Measurements from ENCODE around the gene CHST14.

Gene CHST14

GRCh38 chr15:40435023-40435709 lies 35.6 kb upstream of the CHST14 start:
- TF ChIP-seq POLR2AphosphoS5 (IDR thresholded peaks at IDR 0.05; ENCODE audit: low read depth, low read length) (no peak), SIN3A (IDR thresholded peaks at IDR 0.05; ENCODE audit: borderline replicate concordance, insufficient read depth, low read length) (no peak), TAF1 (IDR thresholded peaks at IDR 0.05; ENCODE audit: borderline replicate concordance, insufficient read depth, low read length) (no peak)

- TF ChIP-seq REST (IDR thresholded peaks at IDR 0.05; ENCODE audit: insufficient read depth in 1 of 2, low read depth in 2 of 2, low read length in 2 of 2) = no peak
- TF ChIP-seq TAF1 (IDR thresholded peaks at IDR 0.05; ENCODE audit: borderline replicate concordance, insufficient read depth, low read length) = no peak
- TF ChIP-seq POLR2AphosphoS5 (IDR thresholded peaks at IDR 0.05; ENCODE audit: low read depth, low read length) = no peak
- no peak for TF ChIP-seq SIN3A (IDR thresholded peaks at IDR 0.05; ENCODE audit: borderline replicate concordance, insufficient read depth, low read length)
- no peak for TF ChIP-seq FOXP2 (optimal IDR thresholded peaks at IDR 0.05; ENCODE audit: borderline replicate concordance, extremely low read depth, extremely low read length, insufficient read depth)
Measured at GRCh38 chr15:40435710-40436089, 35.1 kb upstream of the CHST14 start.

DNA sequence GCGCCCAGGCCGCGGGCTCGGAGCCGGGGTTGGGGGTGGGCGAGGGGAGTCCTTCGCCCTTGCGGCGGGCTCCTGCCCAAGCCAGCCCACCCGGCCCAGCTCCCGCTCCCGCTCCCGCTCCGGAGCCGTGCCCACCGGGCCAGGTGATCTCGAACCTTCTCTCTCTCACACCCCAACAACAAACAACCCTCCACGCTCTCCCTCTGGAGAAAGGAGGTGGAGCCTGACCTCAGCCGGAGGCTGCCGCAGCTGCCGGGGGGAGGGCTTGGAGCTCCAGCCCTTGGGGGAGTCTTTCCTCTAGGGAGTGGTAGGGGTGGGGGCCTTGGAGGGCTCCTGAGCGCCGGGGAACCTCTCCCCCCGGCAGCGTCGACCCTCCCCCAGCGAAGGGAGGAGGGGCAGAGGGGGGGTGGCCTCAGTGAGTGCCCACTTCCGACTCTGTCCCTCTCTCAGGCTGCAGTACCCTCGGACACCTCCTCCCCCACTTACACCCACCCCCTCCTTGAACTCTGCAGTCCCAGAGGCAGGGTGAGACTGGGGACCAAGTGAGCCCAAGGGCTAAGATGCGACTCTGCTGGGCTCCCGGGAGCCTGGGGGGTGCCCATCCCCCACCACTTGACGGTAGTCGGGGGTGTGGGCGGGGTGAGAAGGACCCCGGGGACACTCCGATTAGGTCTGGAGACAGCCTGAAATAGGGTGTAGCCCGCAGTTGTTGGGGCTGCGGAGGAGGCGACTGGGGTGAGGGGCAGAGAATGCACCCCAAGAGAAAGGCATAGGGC lies 34.5 kb upstream of the CHST14 start:
- TF ChIP-seq FOXP2 (optimal IDR thresholded peaks at IDR 0.05; ENCODE audit: borderline replicate concordance, extremely low read depth, extremely low read length, insufficient read depth) = no peak
- TF ChIP-seq TAF1 (IDR thresholded peaks at IDR 0.05; ENCODE audit: borderline replicate concordance, insufficient read depth, low read length) = no peak
- TF ChIP-seq REST (IDR thresholded peaks at IDR 0.05; ENCODE audit: insufficient read depth in 1 of 2, low read depth in 2 of 2, low read length in 2 of 2) = no peak
- no peak for TF ChIP-seq SIN3A (IDR thresholded peaks at IDR 0.05; ENCODE audit: borderline replicate concordance, insufficient read depth, low read length)
- no peak for TF ChIP-seq POLR2AphosphoS5 (IDR thresholded peaks at IDR 0.05; ENCODE audit: low read depth, low read length)

DNA sequence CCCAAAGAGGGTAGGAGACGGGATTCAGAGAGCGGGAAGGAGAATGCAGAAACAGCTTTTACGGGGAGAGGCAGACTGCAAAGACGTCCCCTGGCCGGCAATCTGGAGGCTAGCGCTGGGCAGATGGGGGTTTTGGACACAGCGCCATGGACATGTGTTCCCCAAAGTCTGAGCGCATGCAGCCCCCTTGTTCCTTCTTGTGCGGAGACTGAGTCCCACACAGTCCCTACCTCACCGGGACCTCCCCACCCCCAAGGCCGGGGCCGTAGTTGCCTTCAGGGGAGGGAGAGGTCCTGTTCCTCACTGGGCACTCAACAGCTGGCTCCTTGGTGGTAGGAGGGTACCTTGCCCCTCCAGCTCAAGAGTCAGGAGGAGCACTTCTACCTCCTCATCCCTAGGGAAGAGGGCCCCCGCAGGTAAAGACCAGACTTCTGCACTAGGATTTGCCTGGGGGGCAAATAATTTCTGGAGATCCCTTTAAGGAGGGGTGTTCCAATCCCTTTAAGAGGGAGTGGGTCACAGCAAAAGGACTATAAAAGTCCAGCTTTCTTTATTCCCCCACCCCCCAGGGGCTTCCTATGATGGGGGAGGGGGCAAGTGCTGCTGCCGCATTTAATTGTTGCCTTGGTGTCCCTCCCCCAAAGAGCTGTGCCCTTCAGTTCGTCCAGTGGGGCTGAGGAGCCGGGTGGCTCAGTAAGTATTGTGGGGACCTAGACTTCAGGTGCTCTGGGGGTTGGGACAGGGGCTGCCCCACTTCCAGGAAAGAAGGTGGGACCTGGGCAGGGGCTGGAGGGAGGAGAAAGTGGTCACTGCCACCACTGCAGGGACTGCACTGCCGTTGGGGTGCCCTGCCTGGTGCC lies 33.7 kb upstream of the CHST14 start:
- TF ChIP-seq FOXP2 (optimal IDR thresholded peaks at IDR 0.05; ENCODE audit: borderline replicate concordance, extremely low read depth, extremely low read length, insufficient read depth) = peak; percentile 8
- TF ChIP-seq REST (IDR thresholded peaks at IDR 0.05; ENCODE audit: insufficient read depth in 1 of 2, low read depth in 2 of 2, low read length in 2 of 2) = no peak

DNA sequence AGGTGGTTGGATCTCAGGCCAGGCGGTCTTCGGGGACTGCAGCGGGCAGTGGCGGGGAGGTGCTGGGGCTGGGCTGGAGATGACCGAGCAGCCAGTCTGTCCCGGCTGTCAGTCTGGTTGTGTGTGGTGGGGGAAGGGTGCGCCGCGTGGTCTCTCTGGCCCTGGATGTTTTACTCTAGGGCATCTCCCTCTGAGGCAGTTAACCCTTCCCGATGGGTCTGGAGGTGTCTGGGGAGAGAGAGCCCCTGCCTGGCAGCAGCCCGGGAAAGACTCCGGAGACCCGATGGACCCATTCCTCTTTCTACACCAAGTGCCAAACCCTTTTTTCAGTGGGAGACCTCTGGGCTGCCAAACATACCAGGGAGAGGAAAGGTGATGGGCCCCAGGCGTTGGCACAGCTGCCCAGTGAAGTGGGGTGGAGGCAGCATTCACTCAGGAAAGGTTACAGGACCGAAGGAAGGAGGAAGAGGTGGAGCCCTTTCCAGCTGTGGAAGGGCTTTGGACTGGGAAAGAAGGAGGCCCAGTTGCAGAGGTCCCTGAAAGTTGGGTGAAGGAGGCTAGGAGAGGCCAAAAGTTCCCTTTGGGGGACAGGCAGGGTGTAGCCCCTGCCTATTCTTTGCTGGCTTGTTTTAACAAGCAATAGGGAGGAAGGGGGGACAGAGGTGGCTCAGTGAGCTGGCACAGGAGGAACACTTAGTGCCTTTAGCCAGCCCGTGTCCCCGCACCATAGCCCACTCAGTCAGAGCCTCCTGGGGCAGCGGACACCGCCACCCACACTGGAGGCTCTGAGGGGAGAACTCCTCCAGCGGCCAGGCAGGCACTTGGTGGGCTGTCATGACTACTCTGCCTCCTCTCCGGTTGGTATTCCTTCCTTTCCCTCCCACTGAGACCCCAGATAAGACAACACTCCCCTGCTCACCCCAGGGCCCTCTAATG lies 32.8 kb upstream of the CHST14 start:
- TF ChIP-seq FOXP2 (optimal IDR thresholded peaks at IDR 0.05; ENCODE audit: borderline replicate concordance, extremely low read depth, extremely low read length, insufficient read depth) (no peak), SIN3A (IDR thresholded peaks at IDR 0.05; ENCODE audit: borderline replicate concordance, insufficient read depth, low read length) (no peak), REST (IDR thresholded peaks at IDR 0.05; ENCODE audit: insufficient read depth in 1 of 2, low read depth in 2 of 2, low read length in 2 of 2) (no peak), TAF1 (IDR thresholded peaks at IDR 0.05; ENCODE audit: borderline replicate concordance, insufficient read depth, low read length) (no peak), POLR2AphosphoS5 (IDR thresholded peaks at IDR 0.05; ENCODE audit: low read depth, low read length) (no peak)
